NCI-H2107 (cell line): ENCODE results near the gene C6orf89.

Experiments used
- DNase-seq: peaks from one replicate; lab custom pipeline; 2025; lab: John Stamatoyannopoulos, UW

The C6orf89 gene

GRCh38 chr6:36852481-36853147, 33.1 kb upstream of the C6orf89 start:
- no peak for DNase-seq

- DNase-seq = no peak
Measured at GRCh38 chr6:36853325-36853724, 32.4 kb upstream of the C6orf89 start.

DNA sequence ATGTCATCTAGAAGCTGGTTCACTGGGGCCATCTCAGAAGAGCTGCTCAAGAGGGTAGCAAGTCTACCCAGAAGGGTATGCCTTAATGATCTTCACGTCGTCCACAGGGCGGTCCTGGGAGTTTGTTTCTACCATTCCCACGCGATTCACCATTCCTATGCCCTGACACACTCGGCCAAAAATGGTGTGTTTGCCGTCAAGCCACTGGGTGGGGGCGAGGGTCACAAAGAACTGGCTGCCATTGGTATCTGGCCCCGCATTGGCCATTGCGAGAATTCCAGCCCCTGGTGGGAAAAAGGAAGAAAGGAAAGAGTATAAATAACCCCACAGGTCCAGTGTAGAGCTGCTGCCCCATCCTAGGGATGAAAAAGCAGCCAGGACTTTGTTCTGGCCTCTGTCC, 30.0 kb upstream of the C6orf89 start:
- DNase-seq = no peak

DNA sequence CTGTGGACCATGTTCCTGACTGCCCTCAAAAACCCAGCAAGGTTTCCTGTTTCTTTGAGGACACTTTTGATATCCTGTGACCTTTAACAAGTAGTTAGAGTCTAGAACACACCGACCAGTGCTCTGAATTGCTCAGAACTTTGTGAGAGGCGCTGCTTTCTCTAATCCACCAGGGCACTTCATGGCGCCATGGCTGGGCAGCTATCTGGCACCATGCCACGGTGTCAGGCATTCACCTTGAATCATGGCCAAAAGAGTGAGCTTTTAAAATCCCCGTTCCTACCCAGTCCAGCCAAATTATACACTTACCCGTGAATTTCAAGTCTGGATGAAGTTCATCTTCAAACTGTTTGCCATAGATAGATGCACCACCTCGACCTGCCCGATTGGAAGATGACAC, 29.5 kb upstream of the C6orf89 start:
- no peak for DNase-seq

- DNase-seq = no peak
Measured at GRCh38 chr6:36857325-36857724, 28.4 kb upstream of the C6orf89 start.

DNA sequence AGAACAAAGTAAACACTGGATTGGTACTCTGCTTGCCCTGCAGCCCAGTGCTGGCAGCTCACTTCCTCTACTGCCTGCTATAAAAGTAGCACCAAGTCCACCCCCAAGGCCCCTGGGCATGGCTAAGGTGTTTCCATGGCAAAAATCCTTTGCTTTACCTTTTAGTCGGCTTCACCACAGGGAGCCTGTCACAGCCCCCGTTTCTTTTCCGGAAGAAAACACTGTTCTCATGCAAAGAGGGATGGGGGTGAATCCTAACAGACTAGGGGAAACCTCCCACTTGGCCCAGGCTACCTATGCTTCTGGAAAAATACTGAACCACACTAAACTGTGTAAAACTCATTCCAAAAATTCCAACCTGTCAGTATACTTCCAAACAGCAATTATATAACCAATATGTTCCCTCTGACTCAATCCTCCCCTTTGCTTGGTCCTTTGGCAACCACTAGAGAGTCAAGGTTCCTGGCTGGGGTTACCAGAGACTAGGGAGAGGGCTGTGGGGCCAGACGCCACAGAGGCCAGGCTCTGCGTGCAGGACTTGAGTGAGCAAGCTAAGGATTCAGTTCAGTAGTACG, 27.3 kb upstream of the C6orf89 start:
- no peak for DNase-seq

DNA sequence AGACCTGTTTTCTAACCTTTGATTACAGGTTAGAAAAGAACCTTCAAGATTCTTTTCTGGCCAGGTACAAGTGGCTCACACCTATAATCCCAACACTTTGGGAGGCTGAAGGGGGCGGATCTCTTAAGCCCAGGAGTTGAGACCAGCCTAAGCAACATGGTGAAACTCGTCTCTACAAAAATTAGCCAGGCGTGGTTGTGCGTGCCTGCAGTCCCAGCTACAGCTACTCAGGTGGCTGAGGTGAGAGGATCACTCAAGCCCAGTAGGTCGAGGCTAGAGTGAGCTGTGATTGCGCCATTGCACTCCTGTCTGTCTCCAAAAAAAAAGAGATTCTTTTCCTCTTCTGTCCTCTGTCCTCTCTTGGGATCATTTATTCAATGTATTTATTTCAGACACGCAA, 25.6 kb upstream of the C6orf89 start:
- DNase-seq = no peak

DNA sequence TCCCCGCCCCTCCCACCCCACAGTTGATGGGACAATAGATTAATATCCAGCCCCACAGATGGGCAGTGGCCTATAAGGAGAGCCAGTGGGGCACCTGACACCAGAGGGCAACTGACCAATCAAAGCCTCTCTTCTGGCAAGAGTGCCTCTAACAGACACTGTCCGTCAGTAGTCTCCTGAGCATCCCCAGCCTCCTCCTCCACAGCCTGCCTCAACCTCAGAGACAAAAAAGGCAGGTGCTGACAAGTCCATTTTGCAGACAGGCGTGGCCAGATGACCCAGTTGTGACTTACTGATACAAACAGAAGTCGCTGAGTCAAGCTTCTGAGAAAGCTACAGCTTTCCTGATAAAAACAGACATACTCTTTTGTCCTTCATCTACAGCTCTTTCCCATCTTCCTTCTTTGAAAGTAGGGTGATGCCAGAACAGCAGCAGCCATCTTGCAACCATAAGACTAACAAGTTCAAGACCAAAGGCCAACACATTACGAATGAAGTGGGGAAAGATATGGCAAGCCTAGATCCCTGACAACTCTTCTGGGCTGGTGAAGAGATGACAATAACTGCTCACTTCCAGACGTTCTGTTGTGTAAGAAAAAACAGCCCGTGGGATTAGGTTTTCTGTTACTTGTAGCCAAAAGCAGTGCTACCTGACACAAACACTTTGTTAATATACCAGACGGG, 23.4 kb upstream of the C6orf89 start:
- no peak for DNase-seq

DNA sequence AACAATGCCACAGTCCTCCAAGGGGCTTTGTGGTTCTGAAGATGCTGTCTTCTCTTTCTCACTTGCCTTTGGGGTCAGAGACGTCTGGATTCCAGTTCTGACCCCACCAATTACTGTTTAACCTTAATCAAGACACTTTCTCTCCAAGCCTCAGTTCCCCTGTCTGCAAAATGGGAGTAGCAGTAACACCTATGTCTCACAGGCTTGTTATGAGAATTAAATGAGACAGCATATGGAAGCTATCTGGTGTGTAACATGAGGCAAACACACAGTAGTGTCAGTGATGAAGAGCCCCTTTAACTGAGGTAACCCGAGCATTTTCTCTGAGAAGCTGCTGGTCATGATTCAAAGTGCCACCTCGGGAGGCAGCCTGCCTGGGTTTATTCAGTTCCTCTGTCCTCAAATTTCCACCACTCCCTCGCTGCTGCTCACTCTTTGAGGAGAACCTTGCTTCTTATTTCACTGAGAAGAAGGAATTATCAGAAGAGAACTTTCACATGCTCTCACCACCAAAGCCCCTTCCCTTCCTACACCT, 22.8 kb upstream of the C6orf89 start:
- no peak for DNase-seq

DNA sequence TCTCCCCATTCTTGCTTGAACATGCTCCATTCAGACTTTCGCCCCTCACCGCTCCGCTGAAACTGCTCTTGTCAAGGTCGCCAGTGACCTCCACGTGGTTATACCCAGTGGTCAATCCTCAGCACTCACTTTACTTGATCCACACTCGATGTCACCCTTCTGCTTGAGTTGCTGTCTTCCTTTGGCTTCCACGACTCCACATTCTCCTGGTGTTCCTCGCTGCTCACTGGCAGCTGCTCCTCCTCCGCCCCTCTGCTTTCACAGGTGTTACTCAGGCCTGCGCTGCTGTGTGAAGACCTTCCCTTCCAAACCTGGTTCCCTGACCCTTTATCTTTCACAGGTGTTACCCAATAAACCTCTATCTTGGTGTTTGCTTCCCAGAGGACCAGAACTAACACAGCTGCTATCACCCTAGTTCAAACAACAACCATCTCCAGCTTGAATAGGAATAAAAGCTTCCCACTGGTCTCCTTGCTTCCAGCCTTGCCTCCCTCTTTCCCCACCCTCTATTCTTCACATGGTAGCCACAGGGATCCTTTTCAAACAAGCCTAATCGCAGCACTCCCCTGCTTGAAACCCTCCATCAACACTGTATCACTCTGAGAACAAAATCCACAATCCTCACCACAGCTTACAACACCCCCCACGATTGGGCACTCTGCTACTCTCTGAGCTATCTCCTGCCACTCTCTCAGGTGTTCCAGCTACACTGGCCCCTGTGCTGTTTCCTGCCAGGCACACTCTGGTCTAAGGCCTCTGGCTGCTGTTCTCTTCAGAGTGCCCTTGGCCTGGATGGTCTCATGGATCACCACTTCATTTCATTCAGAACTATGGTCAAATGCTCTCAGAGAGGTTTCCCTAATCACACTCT, 21.8 kb upstream of the C6orf89 start:
- no peak for DNase-seq

DNA sequence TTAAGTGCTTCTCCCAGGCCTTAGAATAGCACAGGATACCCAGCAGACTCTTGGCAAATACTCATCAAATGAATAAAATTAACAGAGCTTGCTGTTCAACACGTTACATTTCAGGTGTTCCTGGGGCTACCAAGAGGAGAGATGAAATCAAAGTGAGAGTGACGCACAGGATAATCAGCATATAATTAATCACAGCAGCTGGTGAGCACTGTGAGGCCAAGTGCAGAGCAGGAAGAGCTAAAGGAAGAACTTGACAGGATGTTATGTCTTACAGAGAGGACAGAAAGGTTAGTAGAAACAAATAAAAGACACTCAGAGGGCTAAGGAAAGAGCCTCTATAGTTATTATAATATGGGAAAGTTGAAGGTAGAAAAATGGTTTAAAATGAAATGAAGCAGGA, 19.9 kb upstream of the C6orf89 start:
- DNase-seq = no peak

DNA sequence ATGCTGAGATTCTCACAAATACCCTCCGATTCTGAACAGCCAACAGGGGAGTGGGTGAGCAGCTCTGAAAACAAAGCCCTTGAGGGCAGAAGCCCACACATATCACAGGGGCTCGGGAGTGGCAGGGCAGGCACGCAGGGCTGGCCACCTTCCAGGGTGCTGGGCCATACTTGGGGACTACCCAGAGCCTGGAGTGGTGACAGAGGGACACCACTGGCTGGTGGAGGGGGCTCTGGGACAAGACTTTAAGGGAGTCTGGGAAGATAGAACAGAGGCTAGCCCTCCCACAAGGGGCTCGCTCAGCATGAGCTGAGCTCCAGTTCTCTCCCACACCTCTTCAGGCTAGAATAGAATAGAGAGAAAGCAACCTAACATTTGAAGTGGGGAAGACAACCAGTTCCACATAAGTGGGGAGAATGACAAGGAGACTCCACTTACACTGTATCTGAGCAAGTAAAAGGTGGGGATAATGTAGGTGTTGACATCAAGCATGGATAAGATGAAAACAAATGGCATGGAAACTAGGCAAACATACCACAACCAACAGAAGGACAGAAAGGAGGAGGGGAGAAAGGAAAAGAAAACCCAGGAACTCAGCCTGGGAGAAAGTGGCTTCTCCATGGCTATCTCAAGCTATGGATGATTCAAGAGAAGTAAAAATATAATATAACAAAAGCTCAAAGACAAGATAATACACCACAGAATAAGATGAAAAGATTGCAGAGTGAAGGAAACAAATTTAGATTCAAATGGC, 18.1 kb upstream of the C6orf89 start:
- no peak for DNase-seq

DNA sequence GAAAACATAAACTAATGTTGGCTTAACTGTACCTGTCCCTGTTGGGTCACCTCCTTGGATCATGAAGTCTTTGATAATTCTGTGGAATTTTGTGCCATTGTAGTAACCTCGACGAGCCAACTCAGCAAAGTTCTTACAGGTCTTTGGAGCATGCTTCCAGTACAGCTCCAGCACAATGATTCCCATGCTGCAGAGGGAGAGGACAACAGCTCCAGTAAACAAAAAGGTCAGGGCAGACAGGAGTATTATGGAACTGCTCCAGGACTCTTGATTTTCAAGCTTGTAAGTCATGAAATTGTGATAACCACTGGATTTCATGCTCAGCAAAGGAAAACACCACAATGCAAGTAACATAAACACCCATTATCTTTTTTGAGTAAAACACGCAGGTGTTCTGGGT, 14.1 kb upstream of the C6orf89 start:
- DNase-seq = no peak

DNA sequence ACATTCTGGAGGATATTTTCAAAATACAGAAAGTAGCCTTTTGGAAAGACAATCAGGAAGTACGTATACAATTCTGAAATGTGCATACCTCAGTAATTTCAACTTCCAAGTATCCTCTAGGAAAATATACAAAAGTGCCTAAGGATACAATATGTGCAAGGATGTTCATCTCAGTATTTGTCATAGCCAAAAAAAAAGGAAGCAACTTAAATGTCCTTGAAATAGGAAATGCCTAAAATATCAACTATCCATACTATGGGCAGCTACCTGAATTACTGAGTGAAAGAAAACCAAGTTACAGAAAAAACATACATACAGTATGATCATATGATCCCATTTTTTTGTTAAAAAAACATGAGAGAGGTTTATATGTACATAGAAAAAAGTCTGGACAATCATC, 12.6 kb upstream of the C6orf89 start:
- no peak for DNase-seq

DNA sequence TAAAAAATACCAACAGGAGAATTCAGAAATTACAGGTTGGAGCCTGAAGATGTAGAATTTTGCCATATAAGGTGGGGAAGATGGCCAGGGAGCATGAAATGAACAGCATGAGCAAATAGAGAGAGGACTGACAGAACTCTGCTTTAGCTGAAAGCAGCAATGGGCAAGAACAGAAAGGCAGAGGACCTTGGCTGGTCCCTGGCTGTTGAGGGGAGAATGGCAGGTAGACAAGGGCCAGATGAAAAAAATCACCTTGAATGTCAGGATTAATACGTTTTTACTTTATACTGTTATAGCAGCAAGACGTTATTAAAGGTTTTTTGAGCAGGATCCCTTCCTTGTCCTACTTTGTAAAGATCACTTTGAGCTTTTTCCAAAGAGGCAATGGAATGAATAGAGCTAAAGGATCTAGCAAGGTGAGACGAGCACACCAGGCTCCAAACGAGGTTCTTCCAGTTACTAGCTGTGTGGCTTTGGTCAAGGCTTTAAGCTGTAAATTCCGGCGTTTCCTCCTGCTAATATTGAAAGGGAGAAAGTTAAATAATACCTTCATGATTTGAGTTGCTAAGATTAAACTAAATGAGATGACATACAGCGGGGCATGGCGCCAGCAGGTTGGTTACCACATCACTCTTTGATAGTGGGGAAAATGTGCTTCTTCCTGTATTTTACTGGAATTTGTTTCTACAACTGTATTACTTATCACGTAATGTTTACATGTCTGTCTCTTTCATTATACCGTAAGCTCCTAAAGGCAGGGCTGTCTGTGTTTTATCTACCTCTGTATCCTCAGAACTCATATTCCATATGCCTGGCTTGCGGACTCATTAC, 11.9 kb upstream of the C6orf89 start:
- no peak for DNase-seq

DNA sequence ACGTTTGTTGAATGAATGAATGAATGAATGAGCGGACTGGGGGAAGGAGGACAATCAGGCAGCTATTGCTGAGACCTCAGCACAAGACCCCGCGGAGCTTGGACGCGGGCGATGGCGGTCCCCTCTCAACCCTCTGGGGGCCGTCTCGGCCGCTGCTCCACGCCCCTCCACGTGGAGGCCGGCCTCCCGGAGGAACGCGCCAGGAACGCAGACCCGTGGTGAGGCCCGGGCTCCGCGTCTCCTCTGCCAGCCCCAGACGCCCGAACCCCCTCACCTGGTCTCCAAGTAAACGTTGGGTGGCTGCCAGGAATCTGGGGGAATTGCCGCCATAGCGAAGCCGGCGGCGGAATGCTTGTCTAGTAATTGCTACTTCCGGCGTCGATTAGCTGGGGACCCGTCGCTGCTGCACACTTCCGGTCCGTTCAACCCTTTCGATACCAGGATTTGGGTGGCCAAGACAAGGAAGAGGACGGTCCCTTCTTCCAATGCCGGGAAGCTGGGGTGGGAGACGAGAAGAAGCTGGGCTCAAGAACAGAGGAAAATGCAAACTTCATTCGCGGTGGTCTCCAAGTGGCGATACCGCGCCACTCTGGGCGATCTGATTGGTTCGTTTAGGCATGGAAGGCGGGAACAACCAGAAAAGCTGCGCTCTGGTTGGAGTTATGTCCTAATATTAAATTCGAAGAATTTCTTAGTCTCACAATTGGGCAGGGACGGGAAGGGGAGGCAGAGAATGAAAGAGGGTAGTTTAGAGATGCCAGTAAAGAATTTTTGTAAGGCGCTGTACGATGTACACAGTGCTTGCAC, 11.1 kb upstream of the C6orf89 start, which contains the start of gene PPIL1:
TSS of gene PPIL1 (minus strand) at position 361 of the 807 bp plus-strand sequence. CDS start at position 330, 31 bp downstream.
- DNase-seq = peak; percentile 78

DNA sequence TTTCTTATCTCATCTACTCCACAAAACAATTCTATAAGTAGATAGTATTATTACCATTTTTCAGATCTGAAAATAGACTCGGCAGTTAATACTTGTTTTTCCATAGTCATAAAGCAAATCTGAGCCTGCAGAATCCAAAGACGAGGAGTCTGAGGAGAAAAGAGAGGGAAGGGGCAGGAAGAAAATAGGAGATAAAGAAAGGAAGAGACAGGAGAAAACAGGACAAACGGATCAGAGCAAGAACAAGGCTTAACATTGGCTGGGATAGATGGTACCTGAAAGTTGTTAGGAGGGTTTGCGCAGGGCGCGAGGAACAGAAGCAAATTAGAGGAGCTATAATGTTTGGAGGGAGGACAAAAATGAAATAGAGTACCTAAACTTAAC, 10.5 kb upstream of the C6orf89 start:
- DNase-seq = no peak

GRCh38 chr6:36884610-36885009, 1.1 kb upstream of the C6orf89 start:
- no peak for DNase-seq

GRCh38 chr6:36886950-36887618, 1.3 kb downstream of the C6orf89 start:
- DNase-seq = no peak
